Activated CD4-positive, alpha-beta T cell treated with anti-CD3 and anti-CD28 coated beads for 4 hours (primary cell): ENCODE data around the gene TPSB2.

Source experiments
- DNase-seq, 2 donors: peaks; one replicate each; pipeline ENCODE4 v3.0.0-alpha.2; 2020

The TPSB2 gene

DNA sequence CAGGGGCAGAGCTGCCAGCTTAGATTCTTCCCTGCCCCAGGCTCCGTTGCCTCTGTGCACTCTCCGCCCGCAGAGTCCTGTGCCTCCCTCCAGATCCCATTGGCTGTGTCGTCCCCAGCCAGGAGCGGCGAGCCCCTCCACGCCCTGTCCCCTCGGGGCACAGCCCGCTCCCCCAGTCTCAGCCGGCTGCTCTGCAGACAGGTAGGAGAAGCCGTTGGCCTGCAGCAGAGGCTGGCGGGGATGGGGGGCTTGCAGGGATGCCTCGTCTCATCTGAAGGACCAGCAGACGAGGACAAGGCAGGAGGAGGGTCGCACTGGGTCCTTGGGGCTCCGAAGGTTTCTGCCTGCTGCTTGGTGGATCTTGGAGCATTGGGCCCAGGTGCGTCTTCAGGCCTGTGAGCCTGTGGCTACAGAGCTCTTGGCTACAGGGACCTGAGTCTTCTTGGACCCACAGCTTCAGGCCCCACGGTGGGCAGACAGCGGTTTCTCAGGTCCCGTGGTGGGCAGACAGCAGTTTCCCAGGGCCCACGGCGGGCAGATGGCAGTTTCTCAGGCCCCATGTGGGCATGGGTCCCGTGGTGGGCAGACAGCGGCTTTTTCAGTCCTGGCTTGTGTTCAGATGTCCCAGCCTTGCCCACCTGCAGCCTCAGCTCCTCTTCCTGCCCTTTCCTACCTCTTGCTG is 10.9 kb downstream of the TPSB2 start:
- DNase-seq, result no peak

GRCh38 chr16:1218061-1218929 is 11.7 kb downstream of the TPSB2 start:
- DNase-seq, result no peak

DNA sequence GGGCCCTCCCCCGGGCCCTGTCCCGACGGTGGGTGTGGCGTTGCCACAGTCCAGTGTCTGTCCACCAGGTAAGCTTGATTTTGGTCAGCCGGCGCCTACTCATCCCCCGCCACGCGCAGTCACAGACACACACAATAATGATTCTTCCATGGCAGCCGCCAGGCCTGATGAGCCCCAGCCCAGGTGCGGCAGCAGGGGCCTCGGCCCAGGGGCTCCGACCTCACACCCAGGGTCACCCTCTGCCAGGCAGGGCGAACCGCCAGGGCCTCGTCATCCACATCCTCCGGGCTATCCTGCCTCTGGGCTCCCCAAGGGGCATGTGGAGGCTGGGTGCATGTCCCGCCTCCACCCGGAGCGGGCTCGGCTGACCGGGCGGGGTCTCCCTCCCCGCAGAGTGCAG is 12.5 kb downstream of the TPSB2 start:
- no peak for DNase-seq

DNA sequence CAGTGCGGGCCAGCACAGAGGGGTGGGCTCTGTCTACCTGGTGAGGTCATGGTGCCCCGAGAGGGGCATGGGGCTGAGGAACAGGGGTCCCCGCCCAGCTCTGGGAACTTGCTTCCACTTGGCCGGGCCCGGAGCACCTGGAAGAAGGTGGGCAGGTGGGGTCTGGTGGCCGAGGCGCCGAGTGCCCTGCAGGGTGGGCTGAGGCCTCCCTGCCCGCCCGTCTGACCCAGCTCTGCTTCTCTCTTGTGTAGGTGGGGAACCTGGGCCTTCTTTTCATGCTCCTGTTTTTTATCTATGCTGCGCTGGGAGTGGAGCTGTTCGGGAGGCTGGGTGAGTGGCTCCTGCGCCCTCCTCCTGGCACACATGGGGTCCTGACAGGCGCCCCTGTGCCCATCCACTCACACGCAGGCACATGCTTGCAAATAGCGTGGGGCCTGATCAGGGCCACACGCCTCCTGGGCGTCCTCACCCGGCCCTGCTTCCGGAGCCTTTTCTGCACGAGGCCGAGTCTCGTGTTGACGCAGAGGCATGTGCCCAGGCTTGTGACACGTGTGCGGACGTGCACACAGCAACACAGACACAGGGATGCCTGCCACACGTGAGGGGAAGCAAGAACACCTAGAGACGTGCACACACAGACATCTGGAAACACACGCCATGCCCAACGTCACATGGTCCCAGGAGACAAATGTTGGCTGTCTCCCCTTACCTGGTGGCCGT is 13.1 kb downstream of the TPSB2 start:
- no peak for DNase-seq

GRCh38 chr16:1216296-1216619 is 13.7 kb downstream of the TPSB2 start:
- DNase-seq, result no peak

- DNase-seq, result no peak
Measured at GRCh38 chr16:1215574-1216295, 14.2 kb downstream of the TPSB2 start.

- DNase-seq, result no peak
Measured at GRCh38 chr16:1214719-1215118, 15.3 kb downstream of the TPSB2 start.

- no peak for DNase-seq
Measured at GRCh38 chr16:1213796-1214372, 16.1 kb downstream of the TPSB2 start.

DNA sequence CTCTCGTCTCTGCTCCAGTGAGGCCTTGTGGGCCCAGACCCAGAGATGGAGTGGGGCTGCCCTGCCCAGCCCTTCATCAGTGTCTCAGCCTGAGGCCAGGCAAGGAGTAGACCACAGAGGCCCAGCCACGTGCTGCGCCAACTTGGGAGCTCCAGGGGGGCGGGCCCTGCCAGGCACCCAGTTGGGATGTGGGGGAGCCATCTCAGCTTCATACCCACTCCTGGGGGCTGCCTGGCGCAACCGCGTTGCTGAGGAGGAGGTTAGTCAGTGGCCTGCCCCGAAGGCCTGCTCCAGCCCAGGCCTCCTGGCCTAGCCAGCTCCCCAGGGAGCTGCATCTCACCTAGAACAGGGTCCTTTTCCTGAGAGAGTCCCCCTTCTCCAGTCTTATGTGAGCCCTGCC is 16.8 kb downstream of the TPSB2 start:
- DNase-seq, result no peak

DNA sequence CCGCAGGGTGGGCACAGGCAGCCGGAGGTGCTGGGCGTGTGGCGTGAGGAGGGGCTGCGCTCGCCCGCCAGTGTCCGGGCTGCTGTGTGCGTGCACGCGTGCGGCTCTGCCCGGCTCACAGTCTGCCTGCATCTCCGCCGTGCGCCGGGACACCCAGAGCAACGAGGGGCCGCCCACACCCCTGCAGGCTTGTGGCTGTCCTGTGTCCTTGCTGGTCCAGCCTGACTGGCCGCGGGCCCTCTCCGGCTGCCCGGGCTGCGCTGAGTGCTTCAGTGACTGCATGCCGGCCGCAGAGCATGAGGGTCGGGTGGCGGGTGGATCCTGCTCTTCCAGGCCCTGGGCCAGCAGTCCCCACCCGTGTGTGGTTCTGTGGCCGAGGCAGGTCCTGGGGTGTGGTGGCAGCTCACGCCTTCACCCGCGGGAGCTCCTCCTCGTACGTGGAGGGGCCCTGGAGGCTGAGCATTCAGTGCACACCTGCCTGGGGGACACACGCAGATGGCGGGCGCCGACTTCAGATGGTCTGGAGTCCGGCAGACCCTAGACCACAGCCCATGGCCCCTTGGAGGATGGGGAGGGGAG is 17.3 kb downstream of the TPSB2 start:
- no peak for DNase-seq

DNA sequence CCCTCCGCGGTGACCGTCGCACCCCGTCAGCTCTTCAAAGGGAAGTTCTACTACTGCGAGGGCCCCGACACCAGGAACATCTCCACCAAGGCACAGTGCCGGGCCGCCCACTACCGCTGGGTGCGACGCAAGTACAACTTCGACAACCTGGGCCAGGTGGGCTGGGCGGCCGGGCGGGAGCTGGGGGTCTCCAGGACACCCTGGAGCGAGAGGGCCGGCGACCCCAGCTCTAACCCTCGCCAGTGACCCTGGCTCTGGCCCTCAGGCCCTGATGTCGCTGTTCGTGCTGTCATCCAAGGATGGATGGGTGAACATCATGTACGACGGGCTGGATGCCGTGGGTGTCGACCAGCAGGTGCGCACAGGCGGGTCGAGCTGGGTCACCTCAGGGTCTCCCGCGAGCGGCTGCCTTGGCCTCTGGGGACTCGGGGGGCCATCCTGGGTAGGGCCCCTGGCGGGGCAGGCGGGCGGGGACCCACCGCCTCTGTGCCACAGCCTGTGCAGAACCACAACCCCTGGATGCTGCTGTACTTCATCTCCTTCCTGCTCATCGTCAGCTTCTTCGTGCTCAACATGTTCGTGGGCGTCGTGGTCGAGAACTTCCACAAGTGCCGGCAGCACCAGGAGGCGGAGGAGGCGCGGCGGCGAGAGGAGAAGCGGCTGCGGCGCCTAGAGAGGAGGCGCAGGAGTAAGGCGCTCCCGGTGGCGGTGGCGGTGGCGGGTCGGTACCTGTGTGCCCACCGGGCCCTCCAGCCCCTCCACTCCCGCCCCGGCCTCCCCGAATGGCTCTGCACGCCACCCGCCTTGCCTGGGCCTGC is 18.3 kb downstream of the TPSB2 start:
- DNase-seq, result no peak

GRCh38 chr16:1210461-1210860 is 19.5 kb downstream of the TPSB2 start:
- DNase-seq, result no peak

- DNase-seq, result no peak
Measured at GRCh38 chr16:1209081-1209480, 20.9 kb downstream of the TPSB2 start.

- no peak for DNase-seq
Measured at GRCh38 chr16:1208239-1208830, 21.6 kb downstream of the TPSB2 start.

DNA sequence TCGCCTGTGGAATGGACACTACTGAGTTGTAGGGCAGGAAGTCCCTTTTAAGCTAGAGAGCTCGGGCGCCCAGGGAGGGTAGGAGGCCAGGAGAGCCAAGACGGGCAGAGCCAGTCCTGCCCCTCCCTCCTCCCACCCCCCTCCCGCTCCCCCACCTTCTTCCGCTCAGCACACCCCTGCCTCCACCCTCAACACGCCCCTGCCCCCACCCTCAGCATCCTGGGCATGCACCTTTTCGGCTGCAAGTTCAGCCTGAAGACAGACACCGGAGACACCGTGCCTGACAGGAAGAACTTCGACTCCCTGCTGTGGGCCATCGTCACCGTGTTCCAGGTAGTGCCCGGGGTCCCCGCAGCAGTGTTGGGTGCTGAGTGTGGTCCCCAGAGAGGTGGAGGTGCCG is 23.2 kb downstream of the TPSB2 start:
- no peak for DNase-seq

DNA sequence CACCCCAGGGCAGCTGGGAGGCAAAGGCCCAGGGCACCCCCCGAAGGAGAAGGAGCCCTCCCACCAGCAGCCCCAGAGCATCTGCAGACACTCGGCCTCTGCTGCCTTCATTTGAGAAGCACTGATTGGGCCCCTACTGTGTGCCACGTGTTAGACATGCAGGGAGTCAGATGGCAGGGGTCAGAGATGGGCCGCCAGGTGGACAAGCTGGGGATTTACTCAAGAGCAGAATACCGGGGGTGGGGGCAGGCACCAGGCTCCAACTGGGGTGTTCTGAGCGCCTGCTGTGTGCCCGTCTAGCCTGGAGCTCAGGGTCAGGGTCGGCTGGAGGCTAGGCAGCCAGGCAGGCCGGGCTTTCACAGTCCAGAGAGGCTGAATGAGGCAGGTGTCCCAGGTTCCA is 23.7 kb downstream of the TPSB2 start:
- no peak for DNase-seq

DNA sequence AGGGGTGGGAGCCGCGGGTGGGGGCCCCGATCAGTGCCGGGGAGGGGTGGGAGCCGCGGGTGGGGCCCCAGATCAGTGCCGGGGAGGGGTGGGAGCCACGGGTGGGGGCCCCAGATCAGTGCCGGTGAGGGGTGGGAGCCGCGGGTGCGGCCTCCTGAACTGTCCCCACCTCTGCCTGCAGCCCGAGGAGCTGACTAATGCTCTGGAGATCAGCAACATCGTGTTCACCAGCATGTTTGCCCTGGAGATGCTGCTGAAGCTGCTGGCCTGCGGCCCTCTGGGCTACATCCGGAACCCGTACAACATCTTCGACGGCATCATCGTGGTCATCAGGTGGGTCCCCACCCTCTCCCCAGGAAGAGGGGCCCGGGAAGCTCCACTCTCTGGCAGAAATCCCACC is 25.1 kb downstream of the TPSB2 start:
- DNase-seq, result no peak

- DNase-seq, result no peak
Measured at GRCh38 chr16:1202274-1202673, 27.7 kb downstream of the TPSB2 start.

- DNase-seq, result no peak
Measured at GRCh38 chr16:1201444-1201843, 28.5 kb downstream of the TPSB2 start.

DNA sequence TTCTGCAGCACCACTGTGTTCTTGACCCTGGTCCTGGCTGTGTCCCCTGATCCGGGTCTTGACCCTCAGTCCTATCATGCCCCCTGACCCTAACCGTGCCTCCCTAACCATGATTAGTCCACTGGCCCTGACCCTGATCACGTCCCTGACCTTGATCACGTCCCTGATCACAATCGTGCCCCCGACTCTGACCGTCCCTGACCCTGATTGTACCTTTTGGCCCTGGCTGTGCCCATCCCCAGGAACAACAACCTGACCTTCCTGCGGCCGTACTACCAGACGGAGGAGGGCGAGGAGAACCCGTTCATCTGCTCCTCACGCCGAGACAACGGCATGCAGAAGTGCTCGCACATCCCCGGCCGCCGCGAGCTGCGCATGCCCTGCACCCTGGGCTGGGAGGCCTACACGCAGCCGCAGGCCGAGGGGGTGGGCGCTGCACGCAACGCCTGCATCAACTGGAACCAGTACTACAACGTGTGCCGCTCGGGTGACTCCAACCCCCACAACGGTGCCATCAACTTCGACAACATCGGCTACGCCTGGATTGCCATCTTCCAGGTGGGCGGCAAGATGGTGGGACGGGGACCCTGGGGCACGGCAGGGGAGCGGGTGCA is 29.9 kb downstream of the TPSB2 start:
- DNase-seq, result no peak
